Measurements from ENCODE around the gene BAX.
"Not testable (repeated sequence)": the region's sequence is repeated elsewhere in the genome, so short reads cannot be mapped to it uniquely, and the experiment has no call there.

DNA sequence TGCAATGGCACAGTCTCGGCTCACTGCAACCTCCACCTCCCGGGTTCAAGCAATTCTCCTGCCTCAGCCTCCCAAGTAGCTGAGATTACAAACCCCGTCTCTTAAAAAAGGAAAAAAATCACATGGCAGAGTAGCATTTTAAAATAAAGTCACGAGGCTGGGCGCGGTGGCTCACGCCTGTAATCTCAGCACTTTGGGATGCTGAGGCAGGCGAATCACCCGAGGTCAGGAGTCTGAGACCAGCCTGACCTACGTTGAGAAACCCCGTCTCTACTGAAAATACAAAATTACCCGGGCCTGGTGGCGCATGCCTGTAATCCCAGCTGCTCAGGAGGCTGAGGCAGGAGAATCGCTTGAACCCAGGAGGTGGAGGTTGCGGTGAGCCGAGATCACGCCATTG lies 27.0 kb upstream of the BAX start:
- not testable (repeated sequence) for TF ChIP-seq CTCF (IDR thresholded peaks at IDR 0.05; ENCODE audit: low read depth, low read length, missing input control); YY1 (IDR thresholded peaks at IDR 0.05); JUND (IDR thresholded peaks at IDR 0.05); RAD21 (IDR thresholded peaks at IDR 0.05); HNF4G (IDR thresholded peaks at IDR 0.05); ZBTB33 (IDR thresholded peaks at IDR 0.05); TAF1 (conservative IDR thresholded peaks at IDR 0.05); SP1 (IDR thresholded peaks at IDR 0.05); FOXA1 (IDR thresholded peaks at IDR 0.05); FOXA2 (IDR thresholded peaks at IDR 0.05)
- TF ChIP-seq, protein P1, sequence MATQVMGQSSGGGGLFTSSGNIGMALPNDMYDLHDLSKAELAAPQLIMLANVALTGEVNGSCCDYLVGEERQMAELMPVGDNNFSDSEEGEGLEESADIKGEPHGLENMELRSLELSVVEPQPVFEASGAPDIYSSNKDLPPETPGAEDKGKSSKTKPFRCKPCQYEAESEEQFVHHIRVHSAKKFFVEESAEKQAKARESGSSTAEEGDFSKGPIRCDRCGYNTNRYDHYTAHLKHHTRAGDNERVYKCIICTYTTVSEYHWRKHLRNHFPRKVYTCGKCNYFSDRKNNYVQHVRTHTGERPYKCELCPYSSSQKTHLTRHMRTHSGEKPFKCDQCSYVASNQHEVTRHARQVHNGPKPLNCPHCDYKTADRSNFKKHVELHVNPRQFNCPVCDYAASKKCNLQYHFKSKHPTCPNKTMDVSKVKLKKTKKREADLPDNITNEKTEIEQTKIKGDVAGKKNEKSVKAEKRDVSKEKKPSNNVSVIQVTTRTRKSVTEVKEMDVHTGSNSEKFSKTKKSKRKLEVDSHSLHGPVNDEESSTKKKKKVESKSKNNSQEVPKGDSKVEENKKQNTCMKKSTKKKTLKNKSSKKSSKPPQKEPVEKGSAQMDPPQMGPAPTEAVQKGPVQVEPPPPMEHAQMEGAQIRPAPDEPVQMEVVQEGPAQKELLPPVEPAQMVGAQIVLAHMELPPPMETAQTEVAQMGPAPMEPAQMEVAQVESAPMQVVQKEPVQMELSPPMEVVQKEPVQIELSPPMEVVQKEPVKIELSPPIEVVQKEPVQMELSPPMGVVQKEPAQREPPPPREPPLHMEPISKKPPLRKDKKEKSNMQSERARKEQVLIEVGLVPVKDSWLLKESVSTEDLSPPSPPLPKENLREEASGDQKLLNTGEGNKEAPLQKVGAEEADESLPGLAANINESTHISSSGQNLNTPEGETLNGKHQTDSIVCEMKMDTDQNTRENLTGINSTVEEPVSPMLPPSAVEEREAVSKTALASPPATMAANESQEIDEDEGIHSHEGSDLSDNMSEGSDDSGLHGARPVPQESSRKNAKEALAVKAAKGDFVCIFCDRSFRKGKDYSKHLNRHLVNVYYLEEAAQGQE (IDR thresholded peaks at IDR 0.05) = not testable (repeated sequence)
- TF ChIP-seq, protein P2, sequence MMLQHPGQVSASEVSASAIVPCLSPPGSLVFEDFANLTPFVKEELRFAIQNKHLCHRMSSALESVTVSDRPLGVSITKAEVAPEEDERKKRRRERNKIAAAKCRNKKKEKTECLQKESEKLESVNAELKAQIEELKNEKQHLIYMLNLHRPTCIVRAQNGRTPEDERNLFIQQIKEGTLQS (IDR thresholded peaks at IDR 0.05) = not testable (repeated sequence)

All from liver (tissue), 3 donors.